ENCODE data around the gene NDST3. TPM values are rescaled to one million over a fixed set of nuclear protein-coding genes. Genes with fewer than 3 reads are reported as not detected.

The NDST3 gene
- total RNA-seq, 1 donor from 2014 or later, result 5.7 TPM

- no peaks in the 10 kb centered on the region for H3K9me3 Mint-ChIP-seq
Measured at GRCh38 chr4:118237531-118237930, 203.2 kb downstream of the NDST3 start.

GRCh38 chr4:118249890-118250289 is 215.6 kb downstream of the NDST3 start:
- H3K36me3 Mint-ChIP-seq (ENCODE audit: low read depth), result peaks cover 3% of the 10 kb centered on the region
- no peak for DNase-seq (ENCODE audit: low read depth, low spot score)
- H3K4me1 Mint-ChIP-seq, result no peaks in the 10 kb centered on the region
- H3K27me3 Mint-ChIP-seq (ENCODE audit: low read depth), result no peaks in the 10 kb centered on the region
- H3K27ac Mint-ChIP-seq (ENCODE audit: unreplicated experiment), result no peak overlapping the region
- H3K4me3 Mint-ChIP-seq, result no peak overlapping the region
- no peak for TF ChIP-seq CTCF (conservative IDR thresholded peaks at IDR 0.05)
- peaks cover 5% of the 10 kb centered on the region for H3K9me3 Mint-ChIP-seq

More at GRCh38 chr4:118237531-118237930, 203.2 kb downstream of the NDST3 start:
- TF ChIP-seq CTCF (conservative IDR thresholded peaks at IDR 0.05), result no peak
- Mint-ChIP-seq H3K36me3 (ENCODE audit: low read depth) (no peaks in the 10 kb centered on the region), H3K4me1 (no peaks in the 10 kb centered on the region), H3K27ac (ENCODE audit: unreplicated experiment) (no peak overlapping the region), H3K27me3 (ENCODE audit: low read depth) (no peaks in the 10 kb centered on the region), H3K4me3 (no peak overlapping the region)
- DNase-seq (ENCODE audit: low read depth, low spot score), result no peak

- no peaks in the 10 kb centered on the region for H3K27me3 Mint-ChIP-seq (ENCODE audit: low read depth)
- H3K9me3 Mint-ChIP-seq, result peaks cover 4% of the 10 kb centered on the region
- H3K4me1 Mint-ChIP-seq, result no peaks in the 10 kb centered on the region
- no peak for DNase-seq (ENCODE audit: low read depth, low spot score)
- no peak for TF ChIP-seq CTCF (conservative IDR thresholded peaks at IDR 0.05)
- H3K4me3 Mint-ChIP-seq, result no peak overlapping the region
- no peaks in the 10 kb centered on the region for H3K36me3 Mint-ChIP-seq (ENCODE audit: low read depth)
- H3K27ac Mint-ChIP-seq (ENCODE audit: unreplicated experiment), result no peak overlapping the region
Measured at GRCh38 chr4:118254368-118254767, 220.1 kb downstream of the NDST3 start.

- H3K27me3 Mint-ChIP-seq (ENCODE audit: low read depth), result no peaks in the 10 kb centered on the region
- H3K9me3 Mint-ChIP-seq, result no peaks in the 10 kb centered on the region
- DNase-seq (ENCODE audit: low read depth, low spot score), result no peak
- no peak for TF ChIP-seq CTCF (conservative IDR thresholded peaks at IDR 0.05)
- H3K4me1 Mint-ChIP-seq, result no peaks in the 10 kb centered on the region
- H3K4me3 Mint-ChIP-seq, result no peak overlapping the region
- no peak overlapping the region for H3K27ac Mint-ChIP-seq (ENCODE audit: unreplicated experiment)
- H3K36me3 Mint-ChIP-seq (ENCODE audit: low read depth), result no peaks in the 10 kb centered on the region
Measured at GRCh38 chr4:118259111-118259510, 224.8 kb downstream of the NDST3 start.

GRCh38 chr4:118260309-118260708 is 226.0 kb downstream of the NDST3 start:
- Mint-ChIP-seq H3K27ac (ENCODE audit: unreplicated experiment) (no peak overlapping the region), H3K27me3 (ENCODE audit: low read depth) (no peaks in the 10 kb centered on the region), H3K4me3 (no peak overlapping the region), H3K4me1 (no peaks in the 10 kb centered on the region), H3K36me3 (ENCODE audit: low read depth) (no peaks in the 10 kb centered on the region), H3K9me3 (peaks cover 3% of the 10 kb centered on the region)
- no peak for TF ChIP-seq CTCF (conservative IDR thresholded peaks at IDR 0.05)
- DNase-seq (ENCODE audit: low read depth, low spot score), result no peak

- no peak overlapping the region for H3K27ac Mint-ChIP-seq (ENCODE audit: unreplicated experiment)
- no peaks in the 10 kb centered on the region for H3K27me3 Mint-ChIP-seq (ENCODE audit: low read depth)
- H3K4me3 Mint-ChIP-seq, result no peak overlapping the region
- no peaks in the 10 kb centered on the region for H3K36me3 Mint-ChIP-seq (ENCODE audit: low read depth)
- DNase-seq (ENCODE audit: low read depth, low spot score), result no peak
- TF ChIP-seq CTCF (conservative IDR thresholded peaks at IDR 0.05), result no peak
- H3K9me3 Mint-ChIP-seq, result peaks cover 3% of the 10 kb centered on the region
- H3K4me1 Mint-ChIP-seq, result no peaks in the 10 kb centered on the region
Measured at GRCh38 chr4:118264096-118264495, 229.8 kb downstream of the NDST3 start.

All from neural crest cell (in vitro differentiated cells).